GM12878 (cell line): ENCODE measurements around the gene TTC1.

Experiments used
- CTCF ChIP-seq, 3 experiments: IDR thresholded peaks in 2 of 3; conservative IDR thresholded peaks in 1 of 3; 2 replicates each; pipeline ENCODE4 v1.5.1; 2011; ENCODE audit warnings: low read depth in 3 of 3, low read length in 3 of 3, mild to moderate bottlenecking in 3 of 3, control low read depth in 2 of 3, moderate library complexity in 2 of 3, inconsistent platforms in 1 of 3, mixed read lengths in 1 of 3; ENCODE audit not compliant: control insufficient read depth in 2 of 3, insufficient read depth in 1 of 3; ENCODE audit errors: extremely low read depth in 1 of 3
- HDAC2 ChIP-seq: fragments of 200-600 bp; sonication (generic); IDR thresholded peaks from 2 replicates; pipeline ENCODE4 v1.6.1; 2017
- NFYB ChIP-seq: IDR thresholded peaks from 2 replicates; pipeline ENCODE4 v1.6.1; 2011; ENCODE audit warnings: low read depth, mild to moderate bottlenecking, low read length, improper control_type of control experiment, moderate library complexity; ENCODE audit not compliant: insufficient read depth
- POLR2A ChIP-seq: IDR thresholded peaks from 2 replicates; pipeline ENCODE4 v1.6.1; 2011; ENCODE audit warnings: low read depth, mild to moderate bottlenecking, low read length
- REST ChIP-seq: IDR thresholded peaks from 2 replicates; pipeline ENCODE4 v1.6.1; 2012; ENCODE audit warnings: mild to moderate bottlenecking, low read depth, low read length

GRCh38 chr5:160083501-160083900 lies 74.6 kb downstream of the TTC1 start:
- no peak for TF ChIP-seq POLR2A
- TF ChIP-seq NFYB = no peak
- no peak for TF ChIP-seq HDAC2
- TF ChIP-seq REST = no peak
- TF ChIP-seq CTCF (IDR thresholded peaks at IDR 0.05 in 2 of 3, conservative IDR thresholded peaks at IDR 0.05 in 1 of 3; ENCODE audit: control insufficient read depth in 2 of 3, extremely low read depth in 1 of 3, insufficient read depth in 1 of 3, low read depth in 3 of 3, low read length in 3 of 3) = no peak
